Lower leg skin (tissue), 4 donors: Measurements from ENCODE around the gene BRD3OS. TPM values are rescaled to one million over a fixed set of nuclear protein-coding genes. Genes with fewer than 3 reads are reported as not detected.

Experiments
- DNase-seq, 2 donors: peaks; one replicate each; pipeline ENCODE4 v3.0.0-alpha.2; 2019; ENCODE audit warnings: low spot score in 2 of 2
- H3K4me3 ChIP-seq: fragments of 200-600 bp; sonication (generic); 2 replicates; pipeline ENCODE4 v1.5.1; 2017; ENCODE audit warnings: mild to moderate bottlenecking, low read depth; ENCODE audit not compliant: poor library complexity, severe bottlenecking
- POLR2A ChIP-seq, 2 donors: fragments of 450-650 bp; IDR thresholded peaks; one replicate each; pipeline ENCODE4 v1.6.1; 2016 to 2017; ENCODE audit warnings: antibody characterized with exemption in 2 of 2, mild to moderate bottlenecking in 1 of 2, moderate library complexity in 1 of 2
- WGBS, 2 donors: methylation state at CpG; one replicate each; pipeline ENCODE4 v1.1.5; 2018; 5-methylcytosine and 5-hydroxymethylcytosine counted together
- intact Hi-C: fragments of 100-400 bp; cut with DNase I; formaldehyde crosslinking; loops from one replicate; pipeline ENCODE4 v1.15.0; 2023; ENCODE audit warnings: low total_unique reads
- total RNA-seq, 4 donors: library from RNA; depleted of rRNA; stranded (reverse); fragments of >200 nt; gene quantifications; one replicate each; pipeline ENCODE4 v1.1.0, GENCODE V29; 2016
- TF ChIP-seq, protein P1 (sequence below), 3 donors: fragments of 450-650 bp; IDR thresholded peaks; one replicate each; pipeline ENCODE4 v1.5.1; 2016; ENCODE audit warnings: antibody characterized with exemption in 3 of 3, mild to moderate bottlenecking in 3 of 3, moderate library complexity in 2 of 3

BRD3OS gene
- total RNA-seq, 4 donors from 2014 or later: 2.5 to 11.0 (median 6.4) TPM

DNA sequence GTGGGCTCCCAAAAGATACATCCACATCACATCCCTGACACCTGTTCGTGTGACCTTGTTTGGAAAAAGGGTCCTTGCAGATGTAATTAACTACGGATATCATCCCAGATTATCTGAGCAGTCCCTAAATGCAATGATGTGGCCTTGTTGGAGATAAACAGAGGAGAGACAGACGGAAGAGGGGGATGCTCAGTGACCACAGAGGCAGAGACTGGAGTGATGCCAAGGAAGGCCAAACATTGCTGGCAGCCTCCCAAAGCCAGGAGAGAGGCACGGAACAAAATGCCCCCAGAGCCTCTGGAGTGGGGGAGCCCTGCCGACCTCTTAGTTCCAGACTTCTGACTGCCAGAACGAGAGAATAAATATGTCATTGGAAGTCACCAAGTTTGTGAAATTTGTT, 18.1 kb upstream of the BRD3OS start:
- TF ChIP-seq, protein P1, sequence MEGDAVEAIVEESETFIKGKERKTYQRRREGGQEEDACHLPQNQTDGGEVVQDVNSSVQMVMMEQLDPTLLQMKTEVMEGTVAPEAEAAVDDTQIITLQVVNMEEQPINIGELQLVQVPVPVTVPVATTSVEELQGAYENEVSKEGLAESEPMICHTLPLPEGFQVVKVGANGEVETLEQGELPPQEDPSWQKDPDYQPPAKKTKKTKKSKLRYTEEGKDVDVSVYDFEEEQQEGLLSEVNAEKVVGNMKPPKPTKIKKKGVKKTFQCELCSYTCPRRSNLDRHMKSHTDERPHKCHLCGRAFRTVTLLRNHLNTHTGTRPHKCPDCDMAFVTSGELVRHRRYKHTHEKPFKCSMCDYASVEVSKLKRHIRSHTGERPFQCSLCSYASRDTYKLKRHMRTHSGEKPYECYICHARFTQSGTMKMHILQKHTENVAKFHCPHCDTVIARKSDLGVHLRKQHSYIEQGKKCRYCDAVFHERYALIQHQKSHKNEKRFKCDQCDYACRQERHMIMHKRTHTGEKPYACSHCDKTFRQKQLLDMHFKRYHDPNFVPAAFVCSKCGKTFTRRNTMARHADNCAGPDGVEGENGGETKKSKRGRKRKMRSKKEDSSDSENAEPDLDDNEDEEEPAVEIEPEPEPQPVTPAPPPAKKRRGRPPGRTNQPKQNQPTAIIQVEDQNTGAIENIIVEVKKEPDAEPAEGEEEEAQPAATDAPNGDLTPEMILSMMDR (IDR thresholded peaks at IDR 0.05): no peak
- TF ChIP-seq POLR2A (IDR thresholded peaks at IDR 0.05): no peak
- H3K4me3 ChIP-seq: no peak overlapping the region
- WGBS, 2 donors: 59 to 62% methylated on average over 6 of the region's 6 CpGs
- intact Hi-C loops: no loop called here
- no peak for DNase-seq

DNA sequence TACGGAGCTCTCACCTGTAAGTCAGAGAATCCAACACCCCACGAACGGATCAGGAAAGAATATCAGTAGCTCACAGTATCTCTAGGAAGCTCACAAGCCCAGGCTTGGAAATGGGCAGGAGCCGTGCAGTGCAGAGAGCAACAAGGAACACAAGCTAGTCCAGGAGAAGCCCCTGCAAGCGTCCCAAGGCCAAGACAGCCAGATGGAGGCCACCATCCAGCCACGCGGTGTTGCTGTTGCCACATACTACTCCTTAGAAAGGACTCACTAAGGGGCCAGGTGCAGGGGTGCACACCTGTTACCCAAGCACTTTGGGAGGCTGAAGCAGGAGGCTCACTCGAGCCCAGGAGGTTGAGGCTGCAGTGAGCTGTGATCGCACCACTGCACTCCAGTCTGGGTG, 17.7 kb upstream of the BRD3OS start:
- intact Hi-C loops: no loop called here
- no peak for DNase-seq
- 81 to 83% methylated on average over 9 of the region's 9 CpGs for WGBS, 2 donors
- no peak for TF ChIP-seq POLR2A (IDR thresholded peaks at IDR 0.05)
- TF ChIP-seq, protein P1 (IDR thresholded peaks at IDR 0.05): no peak
- no peak overlapping the region for H3K4me3 ChIP-seq

DNA sequence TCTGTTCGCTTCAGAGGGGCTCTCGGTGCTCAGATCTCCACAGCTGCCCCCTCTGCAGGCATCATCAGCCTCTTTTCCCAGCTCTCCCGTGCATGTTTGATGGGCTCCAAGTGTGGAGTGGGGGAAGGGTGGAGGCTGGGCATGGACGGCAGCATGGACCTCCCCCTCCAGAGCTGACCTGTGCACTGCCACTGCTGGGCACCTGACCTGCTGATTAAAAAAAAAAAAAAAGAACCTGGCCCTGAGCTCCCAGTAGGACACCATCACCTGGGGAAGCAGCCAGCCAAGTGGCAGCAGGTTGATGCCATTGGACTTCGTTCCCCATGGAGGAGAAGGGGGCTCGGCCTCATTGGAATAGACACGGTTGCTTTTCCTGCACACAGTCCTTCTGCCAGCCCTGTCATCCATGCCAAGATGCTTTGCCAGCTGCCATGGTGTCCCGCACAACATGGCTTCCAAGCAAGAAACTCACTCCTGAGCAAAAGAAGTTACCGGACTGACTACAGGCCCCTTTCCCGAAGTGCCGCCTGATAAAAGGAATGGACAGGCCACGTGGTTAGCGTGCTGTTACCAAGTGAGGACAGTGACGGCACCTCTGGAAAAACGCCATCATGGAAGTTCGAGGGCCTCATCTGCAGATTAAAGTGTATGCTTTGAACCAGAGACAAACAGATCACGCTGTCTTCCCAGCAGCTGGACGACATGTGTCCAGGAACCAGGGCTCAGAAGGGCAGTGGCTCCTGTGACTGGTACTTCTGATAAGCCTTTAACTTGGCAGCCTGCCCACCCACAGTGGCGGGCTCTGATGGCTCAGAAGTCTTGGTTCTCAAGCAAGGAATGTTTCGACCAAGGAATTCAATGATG, 14.7 kb upstream of the BRD3OS start:
- no peak overlapping the region for H3K4me3 ChIP-seq
- no peak for DNase-seq
- no peak for TF ChIP-seq POLR2A (IDR thresholded peaks at IDR 0.05)
- TF ChIP-seq, protein P1 (IDR thresholded peaks at IDR 0.05): no peak
- WGBS, 2 donors: 58 to 70% methylated on average over 20 of the region's 20 CpGs
- intact Hi-C loops: no loop called here

DNA sequence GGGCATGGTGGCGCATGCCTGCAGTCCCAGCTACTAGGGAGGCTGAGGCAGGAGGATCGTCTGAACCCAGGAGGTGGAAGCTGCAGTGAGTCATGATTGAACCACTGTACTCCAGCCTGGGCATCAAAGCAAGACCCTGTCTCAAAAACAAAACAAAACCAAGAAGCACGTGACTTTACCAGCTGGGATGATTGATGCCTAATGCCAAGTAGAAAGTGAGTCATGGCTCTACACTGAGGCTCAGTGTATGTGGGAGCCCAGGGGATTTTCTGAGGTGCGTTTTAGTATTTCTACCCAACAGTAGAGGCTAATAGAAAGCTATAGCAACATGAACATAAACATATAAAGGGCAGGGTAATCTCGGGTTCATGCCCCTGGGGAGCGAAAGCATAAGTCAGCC, 13.9 kb upstream of the BRD3OS start:
- H3K4me3 ChIP-seq: no peak overlapping the region
- 84 to 87% methylated on average over 6 of the region's 6 CpGs for WGBS, 2 donors
- no peak for DNase-seq
- TF ChIP-seq, protein P1 (IDR thresholded peaks at IDR 0.05): no peak
- no peak for TF ChIP-seq POLR2A (IDR thresholded peaks at IDR 0.05)
- intact Hi-C loops: no loop called here

DNA sequence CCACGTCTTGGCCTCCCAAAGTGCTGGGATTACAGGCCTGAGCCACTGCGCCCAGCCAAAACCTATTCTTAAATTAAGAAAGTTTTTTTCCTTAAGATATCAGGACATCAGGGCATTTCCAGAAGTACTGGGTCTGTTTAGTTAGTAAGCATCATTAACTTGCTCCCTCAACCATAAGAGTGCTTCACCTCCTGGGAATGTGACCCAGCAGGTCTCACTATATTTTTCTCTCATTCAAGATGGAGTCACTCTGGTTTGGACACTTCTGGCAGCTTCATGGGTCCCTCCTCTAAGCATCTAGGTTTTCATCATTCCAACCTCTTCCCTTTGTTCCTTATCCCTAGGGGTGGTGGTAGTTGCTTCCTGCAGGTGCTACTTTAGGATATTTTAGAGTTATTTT, 10.3 kb upstream of the BRD3OS start:
- no peak for DNase-seq
- H3K4me3 ChIP-seq: no peak overlapping the region
- WGBS, 2 donors: 100% methylated on average over 2 of the region's 2 CpGs
- TF ChIP-seq POLR2A (IDR thresholded peaks at IDR 0.05): no peak
- TF ChIP-seq, protein P1 (IDR thresholded peaks at IDR 0.05): no peak
- intact Hi-C loops: no loop called here
